Tibial nerve (tissue), 4 donors: Measurements from ENCODE around the gene TRIM67. TPM values are rescaled to one million over a fixed set of nuclear protein-coding genes. Genes with fewer than 3 reads are reported as not detected.

Experiments
- DNase-seq, 2 donors: peaks; one replicate each; pipeline ENCODE4 v3.0.0-alpha.2; 2019; ENCODE audit warnings: low spot score in 2 of 2
- H3K27ac ChIP-seq, 4 donors: fragments of 200-600 bp; sonication (generic) in 3 of 4; one replicate each; pipeline ENCODE4 v1.5.1; 2017 to 2019; ENCODE audit warnings: mild to moderate bottlenecking in 1 of 4
- H3K27me3 ChIP-seq, 2 donors: fragments of 200-600 bp; sonication (generic) in 1 of 2; one replicate each; pipeline versions ENCODE4 v1.5.1 to v1.6.0; 2017 to 2019
- H3K36me3 ChIP-seq, 3 donors: fragments of 200-600 bp; sonication (generic); one replicate each; pipeline ENCODE4 v1.5.1; 2018 to 2019
- H3K4me1 ChIP-seq, 4 donors: fragments of 200-600 bp; sonication (generic) in 3 of 4; one replicate each; pipeline ENCODE4 v1.5.1; 2017 to 2019
- H3K4me3 ChIP-seq, 4 donors: fragments of 200-600 bp; sonication (generic) in 3 of 4; one replicate each; pipeline ENCODE4 v1.5.1; 2017 to 2019; ENCODE audit warnings: mild to moderate bottlenecking in 1 of 4, moderate library complexity in 1 of 4
- H3K9me3 ChIP-seq, 4 donors: fragments of 200-600 bp; sonication (generic) in 3 of 4; one replicate each; pipeline ENCODE4 v1.5.1; 2017 to 2019
- CTCF ChIP-seq, 5 experiments: fragments of 200-600 bp in 3 of 5; fragments of 450-650 bp in 2 of 5; sonication (generic) in 3 of 5; IDR thresholded peaks; one replicate each; pipeline ENCODE4 v1.5.1; 2016 to 2019; ENCODE audit warnings: antibody characterized with exemption in 5 of 5, mild to moderate bottlenecking in 3 of 5, moderate library complexity in 2 of 5
- EP300 ChIP-seq, 2 donors: sonication (generic); formaldehyde crosslinking; IDR thresholded peaks; one replicate each; pipeline ENCODE4 v1.6.1; 2017; ENCODE audit warnings: antibody characterized with exemption in 2 of 2, mild to moderate bottlenecking in 1 of 2
- POLR2A ChIP-seq, 2 donors: fragments of 450-650 bp; IDR thresholded peaks; one replicate each; pipeline ENCODE4 v1.6.1; 2017; ENCODE audit warnings: antibody characterized with exemption in 2 of 2, mild to moderate bottlenecking in 2 of 2, moderate library complexity in 2 of 2
- WGBS, 2 donors: methylation state at CpG; one replicate each; pipeline ENCODE4 v1.1.5; 2018; 5-methylcytosine and 5-hydroxymethylcytosine counted together
- total RNA-seq, 4 donors: library from RNA; depleted of rRNA; stranded (reverse); fragments of >200 nt; gene quantifications; one replicate each; pipeline ENCODE4 v1.1.0, GENCODE V29; 2016

TRIM67 gene
- total RNA-seq: under 1 TPM in 1 of 4 donors, not detected in 3; 0.30 TPM

- H3K27me3 ChIP-seq: peaks cover 0 to 59% of the 10 kb centered on the region in 2 donors
- no peaks in the 10 kb centered on the region for H3K9me3 ChIP-seq
- H3K4me1 ChIP-seq: peaks cover 0 to 29% (median 23%) of the 10 kb centered on the region in 4 donors
- H3K4me3 ChIP-seq: peak within 1 kb of the TSS; percentile 9 to 47 (median 24)
- no peaks in the 10 kb centered on the region for H3K36me3 ChIP-seq
- WGBS, 2 donors: 0 to 1% methylated on average over 24 to 40 of the region's 42 CpGs
- no peak within 1 kb of the TSS for H3K27ac ChIP-seq
- DNase-seq: no peak
- TF ChIP-seq POLR2A (IDR thresholded peaks at IDR 0.05) (no peak), EP300 (IDR thresholded peaks at IDR 0.05) (no peak), CTCF (IDR thresholded peaks at IDR 0.05) (no peak)
These were observed at the start of gene TRIM67 for GRCh38 chr1:231161667-231162296. TRIM67 (plus strand) TSS chr1:231162058; CDS start chr1:231162970, 912 bp downstream.

- Histone ChIP-seq H3K4me1 (no peaks in the 10 kb centered on the region), H3K27ac (no peak overlapping the region), H3K9me3 (peaks cover 0 to 19% (median 0%) of the 10 kb centered on the region in 4 donors), H3K36me3 (no peaks in the 10 kb centered on the region), H3K27me3 (no peaks in the 10 kb centered on the region), H3K4me3 (no peak overlapping the region)
- no peak for TF ChIP-seq EP300 (IDR thresholded peaks at IDR 0.05)
- TF ChIP-seq CTCF (IDR thresholded peaks at IDR 0.05): no peak
- TF ChIP-seq POLR2A (IDR thresholded peaks at IDR 0.05): no peak
- DNase-seq: no peak
- WGBS, 2 donors: 0 to 12% methylated on average over 1 of the region's 1 CpG
These were observed 45.1 kb upstream of the TRIM67 start for GRCh38 chr1:231116738-231117137.

GRCh38 chr1:231118704-231119453 is 43.0 kb upstream of the TRIM67 start:
- WGBS, 2 donors: 59 to 67% methylated on average over 8 of the region's 8 CpGs
- Histone ChIP-seq H3K36me3 (no peaks in the 10 kb centered on the region), H3K4me3 (no peak overlapping the region), H3K9me3 (peaks cover 0 to 16% (median 0%) of the 10 kb centered on the region in 4 donors), H3K27me3 (no peaks in the 10 kb centered on the region), H3K4me1 (no peaks in the 10 kb centered on the region), H3K27ac (no peak overlapping the region)
- no peak for DNase-seq
- TF ChIP-seq EP300 (IDR thresholded peaks at IDR 0.05) (no peak), CTCF (IDR thresholded peaks at IDR 0.05) (no peak), POLR2A (IDR thresholded peaks at IDR 0.05) (no peak)

- no peak overlapping the region for H3K4me3 ChIP-seq
- no peaks in the 10 kb centered on the region for H3K4me1 ChIP-seq
- H3K27me3 ChIP-seq: no peaks in the 10 kb centered on the region
- H3K9me3 ChIP-seq: peaks cover 0 to 16% (median 0%) of the 10 kb centered on the region in 4 donors
- H3K36me3 ChIP-seq: no peaks in the 10 kb centered on the region
- TF ChIP-seq EP300 (IDR thresholded peaks at IDR 0.05) (no peak), POLR2A (IDR thresholded peaks at IDR 0.05) (no peak), CTCF (IDR thresholded peaks at IDR 0.05) (no peak)
- DNase-seq: no peak
- H3K27ac ChIP-seq: no peak overlapping the region
- WGBS, 2 donors: 88 to 98% methylated on average over 1 of the region's 1 CpG
These were observed 40.3 kb upstream of the TRIM67 start for GRCh38 chr1:231121533-231121932.

GRCh38 chr1:231122143-231122542 is 39.7 kb upstream of the TRIM67 start:
- Histone ChIP-seq H3K4me3 (no peak overlapping the region), H3K36me3 (no peaks in the 10 kb centered on the region), H3K9me3 (peaks cover 0 to 16% (median 0%) of the 10 kb centered on the region in 4 donors), H3K4me1 (no peaks in the 10 kb centered on the region), H3K27ac (no peak overlapping the region), H3K27me3 (no peaks in the 10 kb centered on the region)
- TF ChIP-seq EP300 (IDR thresholded peaks at IDR 0.05): no peak
- TF ChIP-seq POLR2A (IDR thresholded peaks at IDR 0.05): no peak
- TF ChIP-seq CTCF (IDR thresholded peaks at IDR 0.05): no peak
- no peak for DNase-seq
- 95 to 97% methylated on average over 2 of the region's 2 CpGs for WGBS, 2 donors
